ENCODE measurements around the gene CCDC6.
"Not testable (repeated sequence)": the region's sequence is repeated elsewhere in the genome, so short reads cannot be mapped to it uniquely, and the experiment has no call there.

Gene CCDC6

GRCh38 chr10:59879363-59879913, 26.9 kb downstream of the CCDC6 start:
- peak; percentile 68 for DNase-seq

- no peak for DNase-seq
Observed at GRCh38 chr10:59878915-59879314, 27.4 kb downstream of the CCDC6 start.

GRCh38 chr10:59878289-59878688, 28.1 kb downstream of the CCDC6 start:
- DNase-seq = no peak

GRCh38 chr10:59877191-59877671, 29.1 kb downstream of the CCDC6 start:
- no peak for DNase-seq

- no peak for DNase-seq
Observed at GRCh38 chr10:59876695-59877094, 29.7 kb downstream of the CCDC6 start.

GRCh38 chr10:59876208-59876607, 30.1 kb downstream of the CCDC6 start:
- DNase-seq = not testable (repeated sequence)

GRCh38 chr10:59873896-59874295, 32.5 kb downstream of the CCDC6 start:
- DNase-seq = no peak

GRCh38 chr10:59872892-59873463, 33.4 kb downstream of the CCDC6 start:
- no peak for DNase-seq

GRCh38 chr10:59870152-59870551, 36.2 kb downstream of the CCDC6 start:
- no peak for DNase-seq

GRCh38 chr10:59869594-59869940, 36.8 kb downstream of the CCDC6 start:
- no peak for DNase-seq

- no peak for DNase-seq
Observed at GRCh38 chr10:59868696-59869593, 37.4 kb downstream of the CCDC6 start.

- DNase-seq = no peak
Observed at GRCh38 chr10:59867590-59867989, 38.8 kb downstream of the CCDC6 start.

- no peak for DNase-seq
Observed at GRCh38 chr10:59865101-59865500, 41.3 kb downstream of the CCDC6 start.

- no peak for DNase-seq
Observed at GRCh38 chr10:59864141-59864962, 42.0 kb downstream of the CCDC6 start.

- no peak for DNase-seq
Observed at GRCh38 chr10:59859570-59859969, 46.8 kb downstream of the CCDC6 start.

GRCh38 chr10:59857921-59858320, 48.4 kb downstream of the CCDC6 start:
- DNase-seq = no peak

GRCh38 chr10:59857049-59857448, 49.3 kb downstream of the CCDC6 start:
- no peak for DNase-seq

- DNase-seq = no peak
Observed at GRCh38 chr10:59856104-59856503, 50.3 kb downstream of the CCDC6 start.

GRCh38 chr10:59854571-59854970, 51.8 kb downstream of the CCDC6 start:
- no peak for DNase-seq

- DNase-seq = no peak
Observed at GRCh38 chr10:59852670-59853069, 53.7 kb downstream of the CCDC6 start.

- DNase-seq = no peak
Observed at GRCh38 chr10:59851864-59852263, 54.5 kb downstream of the CCDC6 start.

- no peak for DNase-seq
Observed at GRCh38 chr10:59847888-59848287, 58.5 kb downstream of the CCDC6 start.

GRCh38 chr10:59847326-59847725, 59.0 kb downstream of the CCDC6 start:
- DNase-seq = no peak
